ENCODE data around the gene SUGCT.

DNA sequence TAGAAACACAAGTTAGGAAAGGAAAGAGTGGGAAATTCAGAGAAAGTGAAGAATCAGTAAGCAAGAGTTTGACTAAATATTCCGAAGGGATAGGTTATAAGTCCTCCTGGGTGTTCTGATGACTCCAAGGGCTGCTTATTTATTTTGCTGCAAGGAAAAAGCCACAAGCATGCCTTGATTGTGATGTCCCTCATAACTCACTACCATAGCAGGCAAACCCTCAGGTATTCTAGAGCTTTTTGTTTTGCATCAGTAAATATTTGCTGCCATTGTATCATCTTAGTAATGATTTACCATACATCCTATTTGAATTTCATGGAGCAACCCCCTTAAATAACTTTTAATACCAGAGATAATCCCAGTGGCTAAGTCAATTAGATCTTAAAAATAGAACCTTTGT lies 688.1 kb downstream of the SUGCT start:
- no peak for TF ChIP-seq JUND (IDR thresholded peaks at IDR 0.05)
- no peak for TF ChIP-seq FOSL2 (IDR thresholded peaks at IDR 0.05; ENCODE audit: borderline replicate concordance, low read depth)
- TF ChIP-seq RCOR1 (IDR thresholded peaks at IDR 0.05; ENCODE audit: low read length): no peak
- no peak for TF ChIP-seq MEF2A (IDR thresholded peaks at IDR 0.05; ENCODE audit: borderline replicate concordance, low read depth)
- TF ChIP-seq, protein P1, sequence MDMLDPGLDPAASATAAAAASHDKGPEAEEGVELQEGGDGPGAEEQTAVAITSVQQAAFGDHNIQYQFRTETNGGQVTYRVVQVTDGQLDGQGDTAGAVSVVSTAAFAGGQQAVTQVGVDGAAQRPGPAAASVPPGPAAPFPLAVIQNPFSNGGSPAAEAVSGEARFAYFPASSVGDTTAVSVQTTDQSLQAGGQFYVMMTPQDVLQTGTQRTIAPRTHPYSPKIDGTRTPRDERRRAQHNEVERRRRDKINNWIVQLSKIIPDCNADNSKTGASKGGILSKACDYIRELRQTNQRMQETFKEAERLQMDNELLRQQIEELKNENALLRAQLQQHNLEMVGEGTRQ (IDR thresholded peaks at IDR 0.05; ENCODE audit: borderline replicate concordance, low read depth, low read length): no peak
- TF ChIP-seq TAF1 (IDR thresholded peaks at IDR 0.05; ENCODE audit: borderline replicate concordance, low read depth, low read length): no peak

Measured in SK-N-SH (cell line).